Smooth muscle cell (in vitro differentiated cells): ENCODE results near the gene KRT76. TPM values are rescaled to one million over a fixed set of nuclear protein-coding genes. Genes with fewer than 3 reads are reported as not detected.

Experiments used
- DNase-seq: peaks from one replicate; lab custom pipeline; 2025; ENCODE audit not compliant: unreplicated experiment; lab: John Stamatoyannopoulos, UW
- H2AFZ ChIP-seq: fragments of 200-600 bp; sonication (generic); 2 replicates; pipeline ENCODE4 v1.6.0; 2016; ENCODE audit warnings: antibody characterized with exemption, low read depth, mild to moderate bottlenecking
- H3F3A ChIP-seq: fragments of 200-600 bp; sonication (generic); 2 replicates; pipeline ENCODE4 v1.6.0; 2017; ENCODE audit warnings: antibody characterized with exemption, low read depth
- H3K27ac ChIP-seq: fragments of 200-600 bp; sonication (generic); 2 replicates; pipeline ENCODE4 v1.5.1; 2016; ENCODE audit warnings: low read depth, mild to moderate bottlenecking
- H3K27me3 ChIP-seq: fragments of 200-600 bp; sonication (generic); 2 replicates; pipeline ENCODE4 v1.6.1; 2016; ENCODE audit warnings: low read depth, mild to moderate bottlenecking
- H3K36me3 ChIP-seq: fragments of 200-600 bp; sonication (generic); 2 replicates; pipeline ENCODE4 v1.5.1; 2016; ENCODE audit warnings: low read depth
- H3K4me1 ChIP-seq: fragments of 200-600 bp; sonication (generic); 2 replicates; pipeline ENCODE4 v1.5.1; 2016; ENCODE audit warnings: low read depth
- H3K4me2 ChIP-seq: fragments of 200-600 bp; sonication (generic); 2 replicates; pipeline ENCODE4 v1.6.0; 2016; ENCODE audit warnings: mild to moderate bottlenecking
- H3K4me3 ChIP-seq: fragments of 200-600 bp; sonication (generic); 2 replicates; pipeline ENCODE4 v1.5.1; 2016; ENCODE audit warnings: mild to moderate bottlenecking
- H3K79me2 ChIP-seq: fragments of 200-600 bp; sonication (generic); 2 replicates; pipeline ENCODE4 v1.6.0; 2016; ENCODE audit warnings: low read depth, mild to moderate bottlenecking
- H3K9ac ChIP-seq: fragments of 200-600 bp; sonication (generic); 2 replicates; pipeline ENCODE4 v1.6.0; 2016; ENCODE audit warnings: low read depth
- H3K9me3 ChIP-seq: fragments of 200-600 bp; sonication (generic); replicated peaks from 2 replicates; pipeline ENCODE4 v1.5.1; 2016; ENCODE audit warnings: low read depth
- H4K20me1 ChIP-seq: fragments of 200-600 bp; sonication (generic); 2 replicates; pipeline ENCODE4 v1.6.0; 2016; ENCODE audit warnings: low read depth
- WGBS: methylation state at CpG from one replicate; pipeline ENCODE4 v1.1.7; 2016; ENCODE audit warnings: low lambda C conversion rate; 5-methylcytosine and 5-hydroxymethylcytosine counted together
- polyA plus RNA-seq: library from polyadenylated mRNA; unstranded; fragments of >200 nt; fragmentation: Nextera tagmentation; extraction: Ambion mirVana; gene quantifications from 2 replicates; pipeline ENCODE4 v1.2.1, GENCODE V29; 2016
- total RNA-seq: library from RNA; depleted of rRNA; stranded (reverse); fragments of >200 nt; gene quantifications from 2 replicates; pipeline ENCODE4 v1.2.3, GENCODE V29; 2014
- TF ChIP-seq, protein P1 (sequence below): fragments of 200-600 bp; sonication (generic); IDR thresholded peaks from 2 replicates; pipeline ENCODE4 v1.5.1; 2017; ENCODE audit warnings: borderline replicate concordance, mild to moderate bottlenecking, antibody characterized with exemption; ENCODE audit not compliant: insufficient read depth, poor library complexity, severe bottlenecking

The KRT76 gene
- total and polyA plus RNA-seq, 2 experiments from 2014 or later = not detected

DNA sequence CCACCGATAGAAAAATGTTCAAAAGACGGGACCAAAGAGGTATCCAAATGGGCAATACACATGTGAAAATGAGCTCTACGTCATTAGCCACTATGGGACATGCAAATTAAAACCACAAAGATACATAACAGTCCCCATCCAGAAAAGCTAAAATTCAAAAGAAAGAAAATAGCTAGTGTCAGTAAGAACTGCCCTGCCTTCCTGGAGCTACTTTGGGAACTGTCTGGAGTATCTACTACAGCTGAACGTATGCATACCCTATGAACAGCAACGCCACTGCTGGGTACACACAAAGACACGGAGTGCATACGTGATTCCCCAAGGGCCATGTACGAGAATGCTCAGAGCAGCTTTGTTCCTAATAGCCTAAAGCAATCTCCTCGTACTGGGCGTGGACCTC, 48.0 kb downstream of the KRT76 start:
- Histone ChIP-seq H2AFZ (no peak overlapping the region), H3K4me2 (no peak overlapping the region), H3F3A (no peaks in the 10 kb centered on the region), H3K27me3 (peaks cover 70% of the 10 kb centered on the region), H3K9me3 (no peaks in the 10 kb centered on the region), H4K20me1 (no peaks in the 10 kb centered on the region), H3K9ac (no peak overlapping the region), H3K36me3 (no peaks in the 10 kb centered on the region), H3K4me1 (no peaks in the 10 kb centered on the region), H3K27ac (no peak overlapping the region), H3K4me3 (no peak overlapping the region), H3K79me2 (no peaks in the 10 kb centered on the region)
- DNase-seq = no peak
- WGBS = 72% methylated on average over 10 of the region's 10 CpGs
- TF ChIP-seq, protein P1, sequence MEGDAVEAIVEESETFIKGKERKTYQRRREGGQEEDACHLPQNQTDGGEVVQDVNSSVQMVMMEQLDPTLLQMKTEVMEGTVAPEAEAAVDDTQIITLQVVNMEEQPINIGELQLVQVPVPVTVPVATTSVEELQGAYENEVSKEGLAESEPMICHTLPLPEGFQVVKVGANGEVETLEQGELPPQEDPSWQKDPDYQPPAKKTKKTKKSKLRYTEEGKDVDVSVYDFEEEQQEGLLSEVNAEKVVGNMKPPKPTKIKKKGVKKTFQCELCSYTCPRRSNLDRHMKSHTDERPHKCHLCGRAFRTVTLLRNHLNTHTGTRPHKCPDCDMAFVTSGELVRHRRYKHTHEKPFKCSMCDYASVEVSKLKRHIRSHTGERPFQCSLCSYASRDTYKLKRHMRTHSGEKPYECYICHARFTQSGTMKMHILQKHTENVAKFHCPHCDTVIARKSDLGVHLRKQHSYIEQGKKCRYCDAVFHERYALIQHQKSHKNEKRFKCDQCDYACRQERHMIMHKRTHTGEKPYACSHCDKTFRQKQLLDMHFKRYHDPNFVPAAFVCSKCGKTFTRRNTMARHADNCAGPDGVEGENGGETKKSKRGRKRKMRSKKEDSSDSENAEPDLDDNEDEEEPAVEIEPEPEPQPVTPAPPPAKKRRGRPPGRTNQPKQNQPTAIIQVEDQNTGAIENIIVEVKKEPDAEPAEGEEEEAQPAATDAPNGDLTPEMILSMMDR = no peak

DNA sequence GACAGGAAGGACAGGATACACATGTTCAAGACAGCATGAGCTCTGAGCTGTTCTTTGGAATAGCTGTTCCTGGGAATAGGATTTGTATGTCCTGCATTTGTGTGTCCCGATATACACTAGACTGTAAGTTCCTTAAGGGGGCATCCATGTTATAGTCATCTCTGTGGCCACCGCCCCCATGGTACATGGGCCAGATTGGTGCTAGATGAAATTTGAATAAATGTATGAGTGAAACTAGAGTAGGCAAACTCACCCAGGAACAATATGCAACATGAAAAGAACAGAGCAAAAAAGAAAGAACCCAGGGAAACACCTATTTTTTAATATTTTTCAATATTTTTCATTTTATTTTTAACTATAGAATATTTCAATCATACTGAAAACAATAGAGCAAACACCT, 48.8 kb downstream of the KRT76 start:
- Histone ChIP-seq H3K4me1 (no peaks in the 10 kb centered on the region), H3K4me2 (no peak overlapping the region), H3K9ac (no peak overlapping the region), H3F3A (no peaks in the 10 kb centered on the region), H3K27ac (no peak overlapping the region), H4K20me1 (no peaks in the 10 kb centered on the region), H3K79me2 (no peaks in the 10 kb centered on the region), H3K27me3 (peaks cover 66% of the 10 kb centered on the region), H3K9me3 (no peaks in the 10 kb centered on the region), H3K36me3 (no peaks in the 10 kb centered on the region), H2AFZ (no peak overlapping the region), H3K4me3 (no peak overlapping the region)
- no peak for DNase-seq
- TF ChIP-seq, protein P1 = no peak
- 89% methylated on average over 2 of the region's 2 CpGs for WGBS

DNA sequence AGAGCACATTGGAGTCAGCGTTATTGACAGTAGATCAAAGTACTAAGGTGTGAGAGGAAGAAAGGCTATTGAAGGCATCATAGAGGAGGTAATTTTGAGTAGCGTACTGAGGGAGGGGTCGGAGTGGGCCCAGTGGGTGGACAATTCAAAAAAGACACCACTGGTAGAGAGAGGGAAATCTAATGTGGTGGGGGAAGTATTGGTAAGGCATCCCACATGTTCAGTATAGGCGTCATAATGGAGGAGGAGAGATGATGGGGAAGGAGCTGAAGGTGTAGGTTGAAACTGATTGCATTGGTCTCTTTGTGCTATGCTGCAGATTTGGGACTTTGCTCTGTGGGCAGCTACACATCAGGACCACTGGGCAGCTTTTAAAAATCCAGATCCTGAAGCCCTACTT, 50.1 kb downstream of the KRT76 start:
- no peaks in the 10 kb centered on the region for H4K20me1 ChIP-seq
- H3K79me2 ChIP-seq = no peaks in the 10 kb centered on the region
- no peaks in the 10 kb centered on the region for H3K4me1 ChIP-seq
- no peaks in the 10 kb centered on the region for H3K9me3 ChIP-seq
- peaks cover 62% of the 10 kb centered on the region for H3K27me3 ChIP-seq
- H3K27ac ChIP-seq = no peak overlapping the region
- no peak overlapping the region for H3K9ac ChIP-seq
- 92% methylated on average over 4 of the region's 4 CpGs for WGBS
- H3K4me3 ChIP-seq = no peak overlapping the region
- TF ChIP-seq, protein P1 = no peak
- H3K4me2 ChIP-seq = no peak overlapping the region
- H3K36me3 ChIP-seq = no peaks in the 10 kb centered on the region
- no peak for DNase-seq
- H2AFZ ChIP-seq = no peak overlapping the region
- no peaks in the 10 kb centered on the region for H3F3A ChIP-seq

DNA sequence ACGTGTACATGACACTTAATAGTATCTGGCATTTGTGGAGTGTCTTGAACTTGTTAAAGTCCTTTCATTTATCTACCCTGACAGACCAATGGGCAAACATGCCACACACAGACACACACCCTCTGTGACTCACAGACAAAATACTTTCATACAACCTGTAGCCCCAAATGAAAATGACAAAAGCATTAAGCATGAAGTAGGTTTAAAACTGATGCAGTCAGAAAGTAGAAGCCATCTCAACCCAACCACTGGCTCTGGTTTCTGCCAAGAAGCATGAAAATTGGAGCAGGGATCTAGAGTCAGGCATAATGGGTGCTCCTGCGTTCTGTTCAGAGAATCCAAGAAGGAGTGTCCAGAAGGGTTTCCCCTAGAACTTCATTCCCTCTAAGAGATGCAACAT, 50.7 kb downstream of the KRT76 start:
- no peaks in the 10 kb centered on the region for H3K9me3 ChIP-seq
- H3K4me2 ChIP-seq = no peak overlapping the region
- no peaks in the 10 kb centered on the region for H3F3A ChIP-seq
- H2AFZ ChIP-seq = no peak overlapping the region
- WGBS = 69% methylated on average over 2 of the region's 2 CpGs
- no peaks in the 10 kb centered on the region for H4K20me1 ChIP-seq
- H3K4me1 ChIP-seq = no peaks in the 10 kb centered on the region
- peaks cover 62% of the 10 kb centered on the region for H3K27me3 ChIP-seq
- H3K79me2 ChIP-seq = no peaks in the 10 kb centered on the region
- H3K27ac ChIP-seq = no peak overlapping the region
- H3K4me3 ChIP-seq = no peak overlapping the region
- TF ChIP-seq, protein P1 = no peak
- no peak for DNase-seq
- no peaks in the 10 kb centered on the region for H3K36me3 ChIP-seq
- no peak overlapping the region for H3K9ac ChIP-seq
